ENCODE data around the gene F10.

DNA sequence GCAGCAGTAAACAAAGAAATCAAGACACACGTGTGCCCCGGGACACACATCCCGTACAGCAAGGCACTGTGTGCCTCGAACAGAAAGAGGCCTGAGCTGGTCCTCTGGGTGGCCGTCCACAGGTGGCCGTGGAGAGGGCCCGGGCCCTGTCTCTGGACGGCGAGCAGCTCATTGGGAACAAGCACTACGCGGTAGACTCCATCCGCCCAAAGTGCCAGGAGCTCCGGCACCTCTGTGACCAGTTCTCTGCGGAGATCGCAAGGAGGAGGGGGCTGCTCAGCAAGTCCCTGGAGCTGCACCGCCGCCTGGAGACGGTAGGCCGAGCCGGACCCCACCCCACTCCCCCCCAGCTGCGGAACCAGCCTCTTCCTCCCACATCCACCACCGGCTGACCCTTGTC, 47.7 kb upstream of the F10 start:
- TF ChIP-seq POLR2AphosphoS5 (IDR thresholded peaks at IDR 0.05; ENCODE audit: low read depth, low read length) (no peak), POLR2A (IDR thresholded peaks at IDR 0.05; ENCODE audit: low read depth, low read length) (no peak)
